Endothelial cell of umbilical vein (primary cell): ENCODE measurements around the gene PTMA. TPM values are rescaled to one million over a fixed set of nuclear protein-coding genes. Genes with fewer than 3 reads are reported as not detected.

Experiments used
- BruUV-seq: library from RNA; stranded (reverse); fragments of 400-500 nt; replicated peaks from 2 replicates; lab custom pipeline; 2021; lab: Mats Ljungman, UMichigan
- CTCF ChIA-PET: fragments of 300-600, 350-600 bp; sonication (Branson Sonifier 250); formaldehyde crosslinking; loops from one replicate; lab custom pipeline; 2021; ENCODE audit warnings: antibody characterized with exemption, inconsistent platforms; lab: Charles Lee
- POLR2A ChIA-PET: fragments of 300-600, 350-600 bp; sonication (Branson Sonifier 250); formaldehyde crosslinking; loops from one replicate; lab custom pipeline; 2021; ENCODE audit warnings: antibody characterized with exemption, inconsistent platforms; lab: Charles Lee
- DNase-seq: peaks from one replicate; pipeline ENCODE4 v3.0.0-alpha.2; 2011; ENCODE audit warnings: low read depth, low spot score
- FAIRE-seq: peaks from 2 replicates; lab custom pipeline; 2011; peaks lifted over from hg19 to GRCh38; lab: Jason Lieb, UNC
- H2AFZ ChIP-seq: 2 replicates; pipeline ENCODE4 v1.6.0; 2012; ENCODE audit warnings: low read depth, low read length, control low read depth, inconsistent platforms
- H3K27ac ChIP-seq: 2 replicates; pipeline ENCODE4 v1.5.1; 2011; ENCODE audit warnings: low read depth, mild to moderate bottlenecking, control low read depth, low read length, moderate library complexity; ENCODE audit not compliant: insufficient read depth
- H3K27me3 ChIP-seq, 2 experiments: 2 replicates each; pipeline versions ENCODE4 v1.6.0 to v1.6.1; 2011; ENCODE audit warnings: low read length in 2 of 2, mixed read lengths in 1 of 2; ENCODE audit not compliant: control insufficient read depth in 2 of 2, insufficient read depth in 2 of 2
- H3K36me3 ChIP-seq, 2 experiments: 2 replicates in 1 of 2; 3 replicates in 1 of 2; pipeline ENCODE4 v1.5.1; 2011; ENCODE audit warnings: low read length in 2 of 2, mild to moderate bottlenecking in 1 of 2, moderate library complexity in 1 of 2; ENCODE audit not compliant: control insufficient read depth in 2 of 2, insufficient read depth in 2 of 2; ENCODE audit errors: extremely low read depth in 1 of 2
- H3K4me1 ChIP-seq: 3 replicates; pipeline ENCODE4 v1.5.1; 2011; ENCODE audit warnings: mild to moderate bottlenecking, low read length; ENCODE audit not compliant: control insufficient read depth, insufficient read depth; ENCODE audit errors: extremely low read depth
- H3K4me2 ChIP-seq: 2 replicates; pipeline ENCODE4 v1.6.1; 2011; ENCODE audit warnings: low read length, control low read depth, mixed read lengths; ENCODE audit not compliant: insufficient read depth
- H3K4me3 ChIP-seq, 3 experiments: fragments of 200-600 bp in 1 of 3; sonication (generic), shearing (Covaris generic) in 1 of 3; replicated peaks in 1 of 3; 2 replicates each; pipeline ENCODE4 v1.5.1; 2011 to 2016; ENCODE audit warnings: control low read depth in 3 of 3, low read length in 3 of 3, mild to moderate bottlenecking in 2 of 3, inconsistent platforms in 1 of 3, low read depth in 1 of 3, moderate library complexity in 1 of 3; ENCODE audit not compliant: insufficient read depth in 1 of 3
- H3K79me2 ChIP-seq: 2 replicates; pipeline ENCODE4 v1.6.0; 2012; ENCODE audit warnings: low read length, inconsistent platforms; ENCODE audit not compliant: control insufficient read depth, insufficient read depth
- H3K9ac ChIP-seq: replicated peaks from 2 replicates; pipeline ENCODE3; 2011; ENCODE audit warnings: low read length, control low read depth; ENCODE audit not compliant: insufficient read depth; ENCODE audit errors: extremely low read depth
- H3K9me1 ChIP-seq: replicated peaks from 3 replicates; pipeline ENCODE4 v1.6.0; 2011; ENCODE audit warnings: mild to moderate bottlenecking, low read length; ENCODE audit not compliant: control insufficient read depth, insufficient read depth; ENCODE audit errors: extremely low read depth
- H3K9me3 ChIP-seq: replicated peaks from 2 replicates; pipeline ENCODE4 v1.5.1; 2012; ENCODE audit warnings: low read length, inconsistent platforms; ENCODE audit not compliant: control insufficient read depth, insufficient read depth
- H4K20me1 ChIP-seq: replicated peaks from 2 replicates; pipeline ENCODE3; 2011; ENCODE audit warnings: mild to moderate bottlenecking, low read length; ENCODE audit not compliant: control insufficient read depth, insufficient read depth; ENCODE audit errors: extremely low read depth
- CTCF ChIP-seq, 2 donors: IDR thresholded peaks; 1 replicate in 1 of 2; 2 replicates in 1 of 2; pipeline ENCODE4 v1.5.1; 2011; ENCODE audit warnings: low read length in 2 of 2, mild to moderate bottlenecking in 2 of 2, moderate library complexity in 2 of 2, control low read depth in 1 of 2, inconsistent platforms in 1 of 2, low read depth in 1 of 2; ENCODE audit not compliant: insufficient read depth in 1 of 2; ENCODE audit errors: extremely low read depth in 1 of 2
- EZH2 ChIP-seq: IDR thresholded peaks from 2 replicates; pipeline ENCODE4 v1.6.1; 2012; ENCODE audit warnings: borderline replicate concordance, low read depth, mild to moderate bottlenecking, moderate library complexity, low read length, inconsistent platforms; ENCODE audit not compliant: severe bottlenecking
- FOS ChIP-seq: IDR thresholded peaks from 2 replicates; pipeline ENCODE4 v1.6.1; 2011; ENCODE audit warnings: mild to moderate bottlenecking, low read length, moderate library complexity, borderline replicate concordance; ENCODE audit not compliant: insufficient read depth
- GATA2 ChIP-seq: IDR thresholded peaks from 2 replicates; pipeline ENCODE4 v1.7.0; 2011; ENCODE audit warnings: low read depth, mild to moderate bottlenecking, moderate library complexity, mixed read lengths, low read length; ENCODE audit not compliant: insufficient read length, insufficient read depth
- JUN ChIP-seq: IDR thresholded peaks from 2 replicates; pipeline ENCODE4 v1.6.1; 2011; ENCODE audit warnings: borderline replicate concordance, low read depth; ENCODE audit not compliant: insufficient read length, insufficient read depth
- MAX ChIP-seq: IDR thresholded peaks from 2 replicates; pipeline ENCODE4 v1.6.1; 2011; ENCODE audit not compliant: insufficient read depth, insufficient read length
- MYC ChIP-seq: IDR thresholded peaks from one replicate; pipeline ENCODE4 v1.6.1; 2011; ENCODE audit warnings: mild to moderate bottlenecking, low read depth, low read length
- POLR2A ChIP-seq: IDR thresholded peaks from 2 replicates; pipeline ENCODE4 v1.6.1; 2012; ENCODE audit warnings: low read depth, mild to moderate bottlenecking, control low read depth, low read length
- POLR2AphosphoS5 ChIP-seq: IDR thresholded peaks from 2 replicates; pipeline ENCODE4 v1.6.1; 2012; ENCODE audit warnings: low read depth, mild to moderate bottlenecking, control low read depth, low read length, moderate library complexity; ENCODE audit not compliant: insufficient read depth
- dilution Hi-C: fragments of 300-500 bp; cut with MboI; formaldehyde crosslinking; loops from one replicate; pipeline ENCODE4 v1.15.0; 2019; ENCODE audit warnings: low sequenced_read_pairs; ENCODE audit not compliant: extremely low pct_ligation_motif_present
- intact Hi-C: fragments of 100-400 bp; cut with micrococcal nuclease; formaldehyde crosslinking; loops from one replicate; pipeline ENCODE4 v1.10.0; 2022
- polyA plus RNA-seq, 4 experiments: library from polyadenylated mRNA; depleted of rRNA in 3 of 4; stranded (reverse) in 3 of 4; unstranded in 1 of 4; fragments of >200 nt; gene quantifications; 2 replicates each; pipeline versions ENCODE4 v1.2.1 to v1.2.3, GENCODE V29; 2011 to 2012; ENCODE audit warnings: missing spikeins in 1 of 4
- total RNA-seq: library from RNA; stranded (reverse); gene quantifications from 2 replicates; pipeline ENCODE4 v1.2.3, GENCODE V29; 2021

The PTMA gene
- total and polyA plus RNA-seq, 2 donors (not counting 3 experiments of a cell fraction or from before 2014, with no cell fraction given): 404 to 1,488 TPM

- H3K36me3 ChIP-seq: no peaks in the 10 kb centered on the region
- H3K9ac ChIP-seq: peak overlapping the region; percentile 67
- no peaks in the 10 kb centered on the region for H3K9me1 ChIP-seq
- no peaks in the 10 kb centered on the region for H3K9me3 ChIP-seq
- peak overlapping the region in 2 of 3 experiments; percentile 25 to 32 for H3K4me3 ChIP-seq
- ChIA-PET CTCF (interaction anchor here (0.9 to 1.5 kb wide), 3 partner anchors 11 to 16 kb away, joined by 4 to 7 read pairs (median 4); no protein-coding TSS in a partner anchor), POLR2A (no interaction called here)
- H3K4me1 ChIP-seq: peaks cover 16% of the 10 kb centered on the region
- TF ChIP-seq FOS (no peak), GATA2 (no peak), MYC (no peak), POLR2A (no peak), JUN (no peak), POLR2AphosphoS5 (no peak), EZH2 (no peak), MAX (no peak), CTCF (IDR thresholded peaks at IDR 0.05; ENCODE audit: extremely low read depth in 1 of 2, insufficient read depth in 1 of 2, low read depth in 1 of 2, low read length in 2 of 2) (no peak)
- peak overlapping the region; percentile 62 for H3K4me2 ChIP-seq
- no peak for DNase-seq
- intact Hi-C loops: loop anchor here (1.0 to 2.0 kb wide), 4 partner anchors 18 to 47 kb away; no protein-coding TSS in a partner anchor
- FAIRE-seq: no peak
- H3K79me2 ChIP-seq: no peaks in the 10 kb centered on the region
- H4K20me1 ChIP-seq: no peaks in the 10 kb centered on the region
- dilution Hi-C loops: no loop called here
- peak overlapping the region; percentile 58 for H2AFZ ChIP-seq
- H3K27ac ChIP-seq: peak overlapping the region; percentile 57
- no peaks in the 10 kb centered on the region for H3K27me3 ChIP-seq
- TSS peak; percentile 53 for BruUV-seq
Measured at GRCh38 chr2:231661422-231662027, 46.8 kb upstream of the PTMA start.
